Endothelial cell of umbilical vein (primary cell): ENCODE measurements around the gene TM9SF4. TPM values are rescaled to one million over a fixed set of nuclear protein-coding genes. Genes with fewer than 3 reads are reported as not detected.

Source experiments
- BruUV-seq: library from RNA; stranded (reverse); fragments of 400-500 nt; replicated peaks from 2 replicates; lab custom pipeline; 2021; lab: Mats Ljungman, UMichigan
- CTCF ChIA-PET: fragments of 300-600, 350-600 bp; sonication (Branson Sonifier 250); formaldehyde crosslinking; loops from one replicate; lab custom pipeline; 2021; ENCODE audit warnings: antibody characterized with exemption, inconsistent platforms; lab: Charles Lee
- POLR2A ChIA-PET: fragments of 300-600, 350-600 bp; sonication (Branson Sonifier 250); formaldehyde crosslinking; loops from one replicate; lab custom pipeline; 2021; ENCODE audit warnings: antibody characterized with exemption, inconsistent platforms; lab: Charles Lee
- DNase-seq: peaks from one replicate; pipeline ENCODE4 v3.0.0-alpha.2; 2011; ENCODE audit warnings: low read depth, low spot score
- FAIRE-seq: peaks from 2 replicates; lab custom pipeline; 2011; peaks lifted over from hg19 to GRCh38; lab: Jason Lieb, UNC
- H2AFZ ChIP-seq: 2 replicates; pipeline ENCODE4 v1.6.0; 2012; ENCODE audit warnings: low read depth, low read length, control low read depth, inconsistent platforms
- H3K27ac ChIP-seq: 2 replicates; pipeline ENCODE4 v1.5.1; 2011; ENCODE audit warnings: low read depth, mild to moderate bottlenecking, control low read depth, low read length, moderate library complexity; ENCODE audit not compliant: insufficient read depth
- H3K27me3 ChIP-seq, 2 experiments: 2 replicates each; pipeline versions ENCODE4 v1.6.0 to v1.6.1; 2011; ENCODE audit warnings: low read length in 2 of 2, mixed read lengths in 1 of 2; ENCODE audit not compliant: control insufficient read depth in 2 of 2, insufficient read depth in 2 of 2
- H3K36me3 ChIP-seq, 2 experiments: 2 replicates in 1 of 2; 3 replicates in 1 of 2; pipeline ENCODE4 v1.5.1; 2011; ENCODE audit warnings: low read length in 2 of 2, mild to moderate bottlenecking in 1 of 2, moderate library complexity in 1 of 2; ENCODE audit not compliant: control insufficient read depth in 2 of 2, insufficient read depth in 2 of 2; ENCODE audit errors: extremely low read depth in 1 of 2
- H3K4me1 ChIP-seq: 3 replicates; pipeline ENCODE4 v1.5.1; 2011; ENCODE audit warnings: mild to moderate bottlenecking, low read length; ENCODE audit not compliant: control insufficient read depth, insufficient read depth; ENCODE audit errors: extremely low read depth
- H3K4me2 ChIP-seq: 2 replicates; pipeline ENCODE4 v1.6.1; 2011; ENCODE audit warnings: low read length, control low read depth, mixed read lengths; ENCODE audit not compliant: insufficient read depth
- H3K4me3 ChIP-seq, 3 experiments: fragments of 200-600 bp in 1 of 3; sonication (generic), shearing (Covaris generic) in 1 of 3; replicated peaks in 1 of 3; 2 replicates each; pipeline ENCODE4 v1.5.1; 2011 to 2016; ENCODE audit warnings: control low read depth in 3 of 3, low read length in 3 of 3, mild to moderate bottlenecking in 2 of 3, inconsistent platforms in 1 of 3, low read depth in 1 of 3, moderate library complexity in 1 of 3; ENCODE audit not compliant: insufficient read depth in 1 of 3
- H3K79me2 ChIP-seq: 2 replicates; pipeline ENCODE4 v1.6.0; 2012; ENCODE audit warnings: low read length, inconsistent platforms; ENCODE audit not compliant: control insufficient read depth, insufficient read depth
- H3K9ac ChIP-seq: replicated peaks from 2 replicates; pipeline ENCODE3; 2011; ENCODE audit warnings: low read length, control low read depth; ENCODE audit not compliant: insufficient read depth; ENCODE audit errors: extremely low read depth
- H3K9me1 ChIP-seq: replicated peaks from 3 replicates; pipeline ENCODE4 v1.6.0; 2011; ENCODE audit warnings: mild to moderate bottlenecking, low read length; ENCODE audit not compliant: control insufficient read depth, insufficient read depth; ENCODE audit errors: extremely low read depth
- H3K9me3 ChIP-seq: replicated peaks from 2 replicates; pipeline ENCODE4 v1.5.1; 2012; ENCODE audit warnings: low read length, inconsistent platforms; ENCODE audit not compliant: control insufficient read depth, insufficient read depth
- H4K20me1 ChIP-seq: replicated peaks from 2 replicates; pipeline ENCODE3; 2011; ENCODE audit warnings: mild to moderate bottlenecking, low read length; ENCODE audit not compliant: control insufficient read depth, insufficient read depth; ENCODE audit errors: extremely low read depth
- CTCF ChIP-seq, 2 donors: IDR thresholded peaks; 1 replicate in 1 of 2; 2 replicates in 1 of 2; pipeline ENCODE4 v1.5.1; 2011; ENCODE audit warnings: low read length in 2 of 2, mild to moderate bottlenecking in 2 of 2, moderate library complexity in 2 of 2, control low read depth in 1 of 2, inconsistent platforms in 1 of 2, low read depth in 1 of 2; ENCODE audit not compliant: insufficient read depth in 1 of 2; ENCODE audit errors: extremely low read depth in 1 of 2
- EZH2 ChIP-seq: IDR thresholded peaks from 2 replicates; pipeline ENCODE4 v1.6.1; 2012; ENCODE audit warnings: borderline replicate concordance, low read depth, mild to moderate bottlenecking, moderate library complexity, low read length, inconsistent platforms; ENCODE audit not compliant: severe bottlenecking
- FOS ChIP-seq: IDR thresholded peaks from 2 replicates; pipeline ENCODE4 v1.6.1; 2011; ENCODE audit warnings: mild to moderate bottlenecking, low read length, moderate library complexity, borderline replicate concordance; ENCODE audit not compliant: insufficient read depth
- GATA2 ChIP-seq: IDR thresholded peaks from 2 replicates; pipeline ENCODE4 v1.7.0; 2011; ENCODE audit warnings: low read depth, mild to moderate bottlenecking, moderate library complexity, mixed read lengths, low read length; ENCODE audit not compliant: insufficient read length, insufficient read depth
- JUN ChIP-seq: IDR thresholded peaks from 2 replicates; pipeline ENCODE4 v1.6.1; 2011; ENCODE audit warnings: borderline replicate concordance, low read depth; ENCODE audit not compliant: insufficient read length, insufficient read depth
- MAX ChIP-seq: IDR thresholded peaks from 2 replicates; pipeline ENCODE4 v1.6.1; 2011; ENCODE audit not compliant: insufficient read depth, insufficient read length
- MYC ChIP-seq: IDR thresholded peaks from one replicate; pipeline ENCODE4 v1.6.1; 2011; ENCODE audit warnings: mild to moderate bottlenecking, low read depth, low read length
- POLR2A ChIP-seq: IDR thresholded peaks from 2 replicates; pipeline ENCODE4 v1.6.1; 2012; ENCODE audit warnings: low read depth, mild to moderate bottlenecking, control low read depth, low read length
- POLR2AphosphoS5 ChIP-seq: IDR thresholded peaks from 2 replicates; pipeline ENCODE4 v1.6.1; 2012; ENCODE audit warnings: low read depth, mild to moderate bottlenecking, control low read depth, low read length, moderate library complexity; ENCODE audit not compliant: insufficient read depth
- dilution Hi-C: fragments of 300-500 bp; cut with MboI; formaldehyde crosslinking; loops from one replicate; pipeline ENCODE4 v1.15.0; 2019; ENCODE audit warnings: low sequenced_read_pairs; ENCODE audit not compliant: extremely low pct_ligation_motif_present
- intact Hi-C: fragments of 100-400 bp; cut with micrococcal nuclease; formaldehyde crosslinking; loops from one replicate; pipeline ENCODE4 v1.10.0; 2022
- polyA plus RNA-seq, 4 experiments: library from polyadenylated mRNA; depleted of rRNA in 3 of 4; stranded (reverse) in 3 of 4; unstranded in 1 of 4; fragments of >200 nt; gene quantifications; 2 replicates each; pipeline versions ENCODE4 v1.2.1 to v1.2.3, GENCODE V29; 2011 to 2012; ENCODE audit warnings: missing spikeins in 1 of 4
- total RNA-seq: library from RNA; stranded (reverse); gene quantifications from 2 replicates; pipeline ENCODE4 v1.2.3, GENCODE V29; 2021

The TM9SF4 gene
- total and polyA plus RNA-seq, 2 donors (not counting 3 experiments of a cell fraction or from before 2014, with no cell fraction given), result 46.4 to 61.9 TPM

- dilution Hi-C loops, result no loop called here
- ChIA-PET POLR2A (no interaction called here), CTCF (interaction anchor here (1.0 kb wide), 1 partner anchor 15 kb away, joined by 4 read pairs; no protein-coding TSS in a partner anchor)
- intact Hi-C loops, result no loop called here
- H3K9me1 ChIP-seq, result no peaks in the 10 kb centered on the region
- H3K9ac ChIP-seq, result no peak overlapping the region
- no peak overlapping the region for H3K27ac ChIP-seq
- no TSS peak for BruUV-seq
- H3K4me1 ChIP-seq, result no peaks in the 10 kb centered on the region
- TF ChIP-seq EZH2 (no peak), MAX (no peak), FOS (no peak), POLR2AphosphoS5 (no peak), CTCF (IDR thresholded peaks at IDR 0.05; ENCODE audit: extremely low read depth in 1 of 2, insufficient read depth in 1 of 2, low read depth in 1 of 2, low read length in 2 of 2) (no peak), GATA2 (no peak), POLR2A (no peak), MYC (no peak), JUN (no peak)
- no peaks in the 10 kb centered on the region for H3K9me3 ChIP-seq
- H3K4me3 ChIP-seq, result no peak overlapping the region
- FAIRE-seq, result no peak
- no peak overlapping the region for H3K4me2 ChIP-seq
- H3K79me2 ChIP-seq, result peaks cover 34% of the 10 kb centered on the region
- no peaks in the 10 kb centered on the region for H3K27me3 ChIP-seq
- DNase-seq, result no peak
- H4K20me1 ChIP-seq, result peaks cover 6% of the 10 kb centered on the region
- H3K36me3 ChIP-seq, result peaks cover 0 to 2% of the 10 kb centered on the region in 2 experiments
- no peak overlapping the region for H2AFZ ChIP-seq
These were observed 13.6 kb downstream of the TM9SF4 start for GRCh38 chr20:32123088-32123487.
